ENCODE measurements around the gene KCNQ2.

DNA sequence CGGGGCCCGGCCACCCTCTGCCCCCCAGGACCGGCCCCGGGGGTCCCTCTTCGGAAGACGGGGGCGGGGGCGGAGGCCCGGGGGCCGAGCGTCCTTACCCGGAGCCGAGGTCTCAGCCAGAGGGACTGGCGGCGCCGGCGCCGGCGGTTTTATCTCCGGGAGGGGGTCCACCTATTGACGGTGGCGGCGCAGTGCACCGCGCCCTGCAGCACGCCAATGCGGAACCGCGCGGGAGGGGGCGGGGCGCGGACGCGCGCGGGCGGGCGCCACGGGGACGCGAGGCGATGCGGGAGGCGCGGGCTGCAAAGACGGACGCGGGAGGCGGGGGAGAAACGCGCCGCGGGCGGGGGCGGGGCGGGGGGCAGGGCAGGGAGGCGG, 26.5 kb upstream of the KCNQ2 start, which contains the start of gene EEF1A2:
- TF ChIP-seq CTCF (IDR thresholded peaks at IDR 0.05; ENCODE audit: low read depth, low read length, poor library complexity, severe bottlenecking) (no peak), EZH2phosphoT487 (IDR thresholded peaks at IDR 0.05; ENCODE audit: borderline replicate concordance, low read length) (no peak)
